Endodermal cell (in vitro differentiated cells): ENCODE measurements around the gene C9orf78. TPM values are rescaled to one million over a fixed set of nuclear protein-coding genes. Genes with fewer than 3 reads are reported as not detected.

Experiments
- DNase-seq: peaks from one replicate; pipeline ENCODE4 v3.0.0-alpha.2; 2017
- H3K27ac ChIP-seq: 2 replicates; pipeline ENCODE4 v1.5.1; 2013; ENCODE audit warnings: mild to moderate bottlenecking, low read depth, low read length, moderate library complexity
- H3K27me3 ChIP-seq: 2 replicates; pipeline ENCODE4 v1.6.1; 2013; ENCODE audit warnings: mild to moderate bottlenecking, low read length, moderate library complexity; ENCODE audit not compliant: insufficient read depth, control insufficient read depth, poor library complexity, severe bottlenecking
- H3K36me3 ChIP-seq: 2 replicates; pipeline ENCODE4 v1.7.0; 2013; ENCODE audit warnings: mild to moderate bottlenecking, low read length, moderate library complexity; ENCODE audit not compliant: control insufficient read depth, insufficient read depth
- H3K4me1 ChIP-seq: one replicate; pipeline ENCODE4 v1.7.0; 2013; ENCODE audit warnings: low read length; ENCODE audit not compliant: control insufficient read depth, insufficient read depth
- H3K4me3 ChIP-seq: 2 replicates; pipeline ENCODE4 v1.5.1; 2013; ENCODE audit warnings: mild to moderate bottlenecking, low read length, moderate library complexity
- H3K9ac ChIP-seq: 2 replicates; pipeline ENCODE4 v1.6.1; 2013; ENCODE audit warnings: mild to moderate bottlenecking, low read length, moderate library complexity; ENCODE audit not compliant: poor library complexity, severe bottlenecking; ENCODE audit errors: extremely low read depth
- H3K9me3 ChIP-seq: 2 replicates; pipeline ENCODE4 v1.6.1; 2013; ENCODE audit warnings: mild to moderate bottlenecking, low read length, moderate library complexity; ENCODE audit not compliant: control insufficient read depth
- H3K27ac Mint-ChIP-seq: 2 replicates; pipeline ENCODE4 v1.8.0; 2020; ENCODE audit warnings: mixed read lengths
- H3K27me3 Mint-ChIP-seq: 2 replicates; pipeline ENCODE4 v1.8.0; 2021; ENCODE audit warnings: mild to moderate bottlenecking, mixed read lengths; ENCODE audit not compliant: insufficient read depth
- H3K36me3 Mint-ChIP-seq: 2 replicates; pipeline ENCODE4 v1.8.0; 2020; ENCODE audit warnings: low read depth, mixed read lengths
- H3K4me1 Mint-ChIP-seq: 2 replicates; pipeline ENCODE4 v1.8.0; 2020; ENCODE audit warnings: mixed read lengths
- H3K4me3 Mint-ChIP-seq: 2 replicates; pipeline ENCODE4 v1.8.0; 2020; ENCODE audit warnings: mild to moderate bottlenecking, moderate library complexity, mixed read lengths
- H3K9me3 Mint-ChIP-seq: 2 replicates; pipeline ENCODE4 v1.8.0; 2020; ENCODE audit warnings: mild to moderate bottlenecking, mixed read lengths
- CTCF ChIP-seq: fragments of 200-600 bp; sonication (generic); conservative IDR thresholded peaks from 2 replicates; pipeline ENCODE4 v1.5.0; 2021; ENCODE audit warnings: antibody characterized with exemption, mild to moderate bottlenecking
- WGBS, 2 experiments: methylation state at CpG; one replicate each; pipeline versions ENCODE4 v1.1.5 to v1.1.7; 2013; ENCODE audit warnings: missing lambda C conversion rate in 2 of 2, mixed read lengths in 1 of 2; ENCODE audit not compliant: insufficient coverage in 1 of 2, insufficient read length in 1 of 2; 5-methylcytosine and 5-hydroxymethylcytosine counted together
- total RNA-seq, 2 donors: library from RNA; stranded (reverse); fragmentation: NEBNext Ultra II Directional in 1 of 2; extraction: Animal tissue kit (Norgen Biotek cat#: 25700) in 1 of 2; gene quantifications; 2 replicates in 1 of 2; 3 replicates in 1 of 2; pipeline ENCODE4 v1.2.1, GENCODE V29; 2021

C9orf78 gene
- total RNA-seq, 2 donors from 2014 or later: 29.9 to 34.1 TPM

- H3K27ac Mint-ChIP-seq: no peak overlapping the region
- peaks cover 15% of the 10 kb centered on the region for H3K4me1 ChIP-seq
- H3K4me3 ChIP-seq: no peak overlapping the region
- H3K4me1 Mint-ChIP-seq: peaks cover 18% of the 10 kb centered on the region
- H3K9me3 ChIP-seq: no peaks in the 10 kb centered on the region
- no peak overlapping the region for H3K9ac ChIP-seq
- H3K36me3 ChIP-seq: peaks cover 9% of the 10 kb centered on the region
- no peaks in the 10 kb centered on the region for H3K9me3 Mint-ChIP-seq
- H3K27me3 Mint-ChIP-seq: no peaks in the 10 kb centered on the region
- no peak overlapping the region for H3K27ac ChIP-seq
- peaks cover 21% of the 10 kb centered on the region for H3K36me3 Mint-ChIP-seq
- WGBS, 2 experiments: 85 to 91% methylated on average over 8 to 18 of the region's 19 CpGs
- DNase-seq: no peak
- H3K27me3 ChIP-seq: no peaks in the 10 kb centered on the region
- H3K4me3 Mint-ChIP-seq: no peak overlapping the region
- no peak for TF ChIP-seq CTCF
Observed at GRCh38 chr9:129881547-129882324, 46.7 kb upstream of the C9orf78 start.

GRCh38 chr9:129880654-129881546 lies 45.8 kb upstream of the C9orf78 start:
- no peak overlapping the region for H3K27ac ChIP-seq

More at GRCh38 chr9:129880654-129881546, 45.8 kb upstream of the C9orf78 start:
- no peak overlapping the region for H3K4me3 ChIP-seq
- no peak for TF ChIP-seq CTCF
- Mint-ChIP-seq H3K27ac (no peak overlapping the region), H3K27me3 (no peaks in the 10 kb centered on the region), H3K4me1 (peaks cover 16% of the 10 kb centered on the region), H3K36me3 (peaks cover 21% of the 10 kb centered on the region), H3K9me3 (no peaks in the 10 kb centered on the region), H3K4me3 (no peak overlapping the region)
- no peak overlapping the region for H3K9ac ChIP-seq
- WGBS, 2 experiments: 87 to 88% methylated on average over 11 to 28 of the region's 28 CpGs
- peaks cover 9% of the 10 kb centered on the region for H3K36me3 ChIP-seq
- no peaks in the 10 kb centered on the region for H3K9me3 ChIP-seq
- H3K4me1 ChIP-seq: peaks cover 15% of the 10 kb centered on the region
- no peaks in the 10 kb centered on the region for H3K27me3 ChIP-seq
- DNase-seq: no peak
